GM06990 (cell line): ENCODE results near the gene A1BG.

Experiments used
- DNase-seq: peaks from one replicate; pipeline ENCODE4 v3.0.0-alpha.2; 2011; ENCODE audit not compliant: insufficient read length; ENCODE audit errors: extremely low read depth
- H3K27me3 ChIP-seq: replicated peaks from 2 replicates; pipeline ENCODE4 v1.6.0; 2011; ENCODE audit warnings: low read length; ENCODE audit not compliant: control insufficient read depth, insufficient read depth
- H3K36me3 ChIP-seq: 2 replicates; pipeline ENCODE4 v1.5.1; 2011; ENCODE audit warnings: low read length; ENCODE audit not compliant: control insufficient read depth, insufficient read depth
- H3K4me3 ChIP-seq: replicated peaks from 2 replicates; pipeline ENCODE4 v1.5.1; 2011; ENCODE audit warnings: low read depth, mild to moderate bottlenecking, control low read depth, low read length
- TF ChIP-seq, protein P1 (sequence below): IDR thresholded peaks from 2 replicates; pipeline ENCODE4 v1.5.1; 2011; ENCODE audit warnings: low read length, control low read depth, mild to moderate bottlenecking, inconsistent platforms; ENCODE audit not compliant: insufficient read depth, poor library complexity, severe bottlenecking

A1BG gene

DNA sequence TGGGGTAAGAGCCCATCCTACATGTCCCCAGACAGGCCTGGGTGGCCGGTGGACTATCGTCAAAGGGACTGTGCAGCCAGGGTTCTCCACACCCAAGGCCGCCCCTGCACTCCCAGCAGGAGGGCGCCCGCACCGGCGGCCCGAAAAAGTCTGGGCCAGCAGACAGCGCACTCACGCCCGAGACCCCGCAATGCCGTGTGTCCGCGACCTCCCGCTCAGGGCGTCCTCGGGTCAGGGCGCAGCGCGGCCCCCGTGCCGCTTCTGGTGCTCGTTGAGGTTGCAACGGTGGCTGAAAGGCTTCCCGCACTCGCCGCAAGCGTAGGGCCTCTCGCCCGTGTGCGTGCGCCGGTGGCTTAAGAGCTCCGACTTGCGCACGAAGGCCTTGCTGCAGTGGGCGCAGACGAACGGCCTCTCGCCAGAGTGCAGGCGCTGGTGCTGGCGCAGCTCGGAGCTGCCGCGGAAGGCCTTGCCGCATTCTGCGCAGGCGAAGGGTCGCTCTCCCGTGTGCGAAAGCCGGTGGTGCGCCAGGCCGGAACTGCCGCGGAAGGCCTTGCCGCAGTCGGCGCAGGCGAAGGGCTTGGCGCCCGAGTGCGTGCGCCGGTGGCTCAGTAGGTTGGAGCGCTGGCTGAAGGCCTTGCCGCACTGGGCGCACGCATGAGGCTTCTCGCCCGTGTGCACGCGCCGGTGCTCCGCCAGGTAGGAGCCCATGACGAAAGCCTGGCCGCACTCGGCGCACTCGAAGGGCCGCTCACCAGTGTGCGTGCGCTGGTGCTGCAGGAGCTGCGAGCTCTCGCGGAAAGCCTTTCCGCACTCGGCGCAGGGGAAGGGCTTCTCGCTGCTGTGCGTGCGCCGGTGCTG is 2.8 kb upstream of the A1BG start:
- peak; percentile 58 for DNase-seq
- no peaks in the 10 kb centered on the region; the same call in none of the 2 replicates for H3K36me3 ChIP-seq
- no peak overlapping the region for H3K4me3 ChIP-seq
- no peaks in the 10 kb centered on the region for H3K27me3 ChIP-seq
- TF ChIP-seq, protein P1, sequence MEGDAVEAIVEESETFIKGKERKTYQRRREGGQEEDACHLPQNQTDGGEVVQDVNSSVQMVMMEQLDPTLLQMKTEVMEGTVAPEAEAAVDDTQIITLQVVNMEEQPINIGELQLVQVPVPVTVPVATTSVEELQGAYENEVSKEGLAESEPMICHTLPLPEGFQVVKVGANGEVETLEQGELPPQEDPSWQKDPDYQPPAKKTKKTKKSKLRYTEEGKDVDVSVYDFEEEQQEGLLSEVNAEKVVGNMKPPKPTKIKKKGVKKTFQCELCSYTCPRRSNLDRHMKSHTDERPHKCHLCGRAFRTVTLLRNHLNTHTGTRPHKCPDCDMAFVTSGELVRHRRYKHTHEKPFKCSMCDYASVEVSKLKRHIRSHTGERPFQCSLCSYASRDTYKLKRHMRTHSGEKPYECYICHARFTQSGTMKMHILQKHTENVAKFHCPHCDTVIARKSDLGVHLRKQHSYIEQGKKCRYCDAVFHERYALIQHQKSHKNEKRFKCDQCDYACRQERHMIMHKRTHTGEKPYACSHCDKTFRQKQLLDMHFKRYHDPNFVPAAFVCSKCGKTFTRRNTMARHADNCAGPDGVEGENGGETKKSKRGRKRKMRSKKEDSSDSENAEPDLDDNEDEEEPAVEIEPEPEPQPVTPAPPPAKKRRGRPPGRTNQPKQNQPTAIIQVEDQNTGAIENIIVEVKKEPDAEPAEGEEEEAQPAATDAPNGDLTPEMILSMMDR = no peak

DNA sequence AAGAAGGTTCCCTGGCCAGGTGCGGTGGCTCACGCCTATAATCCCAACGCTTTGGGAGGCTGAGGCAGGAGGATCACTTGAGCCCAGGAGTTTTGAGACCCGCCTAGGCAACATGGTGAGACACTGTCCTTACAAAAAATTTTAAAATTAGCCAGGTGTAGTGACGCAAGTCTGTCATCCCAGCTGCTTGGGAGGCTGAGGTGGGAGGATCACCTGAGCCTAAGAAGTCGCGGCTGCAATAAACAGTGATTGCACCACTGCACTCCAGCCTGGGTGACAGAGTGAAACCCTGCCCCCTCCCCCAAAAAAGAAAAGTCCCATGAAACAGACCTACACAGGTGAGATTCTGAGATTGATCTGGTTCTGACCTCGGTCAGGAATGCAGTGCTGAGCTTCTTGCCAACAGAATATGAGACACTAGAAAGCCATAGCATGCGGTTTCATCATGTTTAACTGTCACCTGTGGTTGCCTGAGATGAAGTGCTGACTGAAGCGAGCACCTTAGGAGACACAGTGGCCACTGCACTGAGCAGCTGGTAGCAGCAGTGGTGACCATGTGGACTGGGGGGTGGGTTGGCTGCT is 2.0 kb upstream of the A1BG start:
- Histone ChIP-seq H3K36me3 (peaks cover 2% of the 10 kb centered on the region), H3K27me3 (no peaks in the 10 kb centered on the region), H3K4me3 (no peak overlapping the region)
- no peak for DNase-seq
- TF ChIP-seq, protein P1 = no peak

DNA sequence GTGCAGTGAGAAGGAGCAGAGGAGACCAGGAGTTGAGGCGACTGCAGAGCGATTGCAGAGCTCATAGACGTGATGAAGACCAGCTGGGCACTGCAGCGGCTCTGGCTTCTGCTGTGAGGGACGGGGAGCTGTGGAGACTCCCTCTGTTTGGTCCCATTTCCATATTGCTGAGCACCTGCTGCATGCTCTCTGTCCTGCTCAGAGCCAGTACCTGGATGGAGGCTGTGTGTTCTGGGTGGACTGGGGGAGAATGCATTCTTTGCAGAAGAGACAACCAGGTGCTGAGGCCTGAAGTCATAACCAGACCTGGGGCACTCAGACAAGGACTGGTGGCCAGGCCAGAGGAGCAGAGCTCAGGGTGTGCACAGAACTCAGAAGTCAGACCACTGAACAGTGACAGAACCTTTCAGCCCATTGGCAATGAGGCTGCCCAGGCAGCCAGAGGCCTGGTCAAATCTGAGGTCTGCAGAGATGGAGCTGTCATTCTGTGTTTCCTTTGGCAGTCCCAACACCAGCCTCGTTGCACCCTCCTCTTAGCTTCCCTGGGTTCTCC is 1.3 kb upstream of the A1BG start:
- Histone ChIP-seq H3K36me3 (peaks cover 2% of the 10 kb centered on the region), H3K27me3 (no peaks in the 10 kb centered on the region), H3K4me3 (no peak overlapping the region)
- DNase-seq = no peak
- TF ChIP-seq, protein P1 = no peak

DNA sequence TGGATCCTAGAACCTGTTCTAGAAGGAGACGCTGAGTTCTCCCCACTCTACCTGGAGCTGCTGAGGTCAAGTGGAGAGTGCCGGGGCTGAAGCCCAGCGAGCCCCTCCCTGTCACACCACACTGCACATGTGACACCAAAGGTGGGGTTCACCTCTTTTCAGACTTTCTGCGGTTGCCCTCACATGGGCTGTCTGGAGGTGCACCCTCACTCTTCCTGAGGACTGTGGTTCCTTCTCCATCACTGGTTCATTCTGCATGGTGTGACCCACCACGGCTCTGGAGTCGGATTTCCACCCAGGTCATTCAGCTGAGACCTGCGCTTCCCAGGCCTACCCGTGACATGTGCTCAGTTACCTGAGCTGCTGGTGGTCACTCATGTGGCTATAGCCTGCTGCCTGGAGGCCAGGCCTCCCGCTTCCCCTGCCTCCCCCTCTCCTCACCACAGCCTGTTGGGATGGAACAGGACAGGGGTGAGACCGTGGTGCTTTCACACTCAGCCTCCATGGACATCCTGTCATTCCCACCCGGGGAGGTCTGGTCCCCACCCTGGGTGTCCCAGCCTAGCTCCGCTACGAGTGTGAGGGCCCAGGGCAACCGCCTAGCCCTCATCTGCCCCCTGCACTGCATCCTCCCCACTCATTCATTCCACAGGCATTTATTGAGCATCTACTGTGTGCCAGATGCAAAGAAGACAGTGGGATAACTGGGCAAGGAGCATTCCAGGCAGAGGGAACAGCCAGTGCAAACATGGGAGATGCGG is 605 bp upstream of the A1BG start:
- TF ChIP-seq, protein P1 = no peak
- Histone ChIP-seq H3K4me3 (no peak overlapping the region), H3K27me3 (no peaks in the 10 kb centered on the region), H3K36me3 (peaks cover 2% of the 10 kb centered on the region)
- DNase-seq = no peak

DNA sequence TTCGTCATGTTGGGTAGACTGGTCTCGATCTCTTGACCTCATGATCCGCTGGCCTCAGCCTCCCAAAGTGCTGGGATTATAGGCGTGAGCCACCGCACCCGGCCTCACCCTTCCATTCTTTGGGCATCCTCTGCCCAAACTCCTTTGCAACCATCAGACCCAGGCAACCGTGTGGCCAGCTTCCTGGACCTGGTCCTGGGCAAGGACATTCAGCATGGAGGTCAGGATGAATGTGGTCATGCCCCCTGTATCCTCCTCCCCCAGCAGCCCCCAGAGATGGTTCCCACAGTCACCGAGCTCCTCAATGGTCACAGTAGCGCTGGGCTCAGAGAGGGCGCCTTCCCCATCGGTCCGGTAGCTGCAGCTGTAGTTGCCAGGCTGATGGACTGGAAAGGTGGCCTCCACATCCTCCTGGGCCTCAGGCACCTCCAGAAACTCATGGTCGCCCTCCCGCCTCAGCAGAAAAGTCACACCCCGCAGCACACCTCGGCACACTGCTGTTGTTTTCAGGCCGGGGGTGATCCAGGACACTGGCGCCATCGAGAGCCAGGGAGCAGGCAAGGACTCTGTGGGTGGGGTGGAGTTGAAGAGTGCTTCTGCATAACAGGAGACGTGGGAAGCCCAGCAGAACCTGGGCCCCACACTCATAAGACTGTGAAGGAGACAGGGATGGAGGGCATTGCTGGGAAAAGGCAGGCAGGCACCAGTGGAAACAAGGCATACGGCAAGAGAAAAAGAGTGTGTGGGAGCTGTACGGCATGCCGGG is 1.1 kb downstream of the A1BG start:
- H3K4me3 ChIP-seq = no peak overlapping the region
- H3K36me3 ChIP-seq = peaks cover 2% of the 10 kb centered on the region
- DNase-seq = no peak
- no peaks in the 10 kb centered on the region for H3K27me3 ChIP-seq
- TF ChIP-seq, protein P1 = no peak
